Immature natural killer cell (primary cell): ENCODE measurements around the gene PECR. TPM values are rescaled to one million over a fixed set of nuclear protein-coding genes. Genes with fewer than 3 reads are reported as not detected.

ENCODE experiments used
- DNase-seq, 3 donors: peaks; one replicate each; pipeline ENCODE4 v3.0.0; 2022; ENCODE audit warnings: mixed read lengths in 1 of 3
- H3K27ac Mint-ChIP-seq, 6 donors: one replicate each; pipeline ENCODE4 v1.8.0; 2020; ENCODE audit warnings: mixed read lengths in 6 of 6, mild to moderate bottlenecking in 5 of 6, inconsistent platforms in 4 of 6, moderate library complexity in 3 of 6
- H3K27me3 Mint-ChIP-seq, 3 donors: one replicate each; pipeline ENCODE4 v1.8.0; 2020 to 2021; ENCODE audit warnings: low read depth in 3 of 3, mild to moderate bottlenecking in 3 of 3, mixed read lengths in 3 of 3, moderate library complexity in 3 of 3, inconsistent platforms in 1 of 3
- H3K36me3 Mint-ChIP-seq, 3 donors: one replicate each; pipeline ENCODE4 v1.8.0; 2020; ENCODE audit warnings: mixed read lengths in 3 of 3, inconsistent platforms in 2 of 3, mild to moderate bottlenecking in 2 of 3
- H3K4me1 Mint-ChIP-seq, 2 donors: one replicate each; pipeline ENCODE4 v1.8.0; 2020; ENCODE audit warnings: inconsistent platforms in 2 of 2, mild to moderate bottlenecking in 2 of 2, mixed read lengths in 2 of 2, moderate library complexity in 1 of 2
- H3K4me3 Mint-ChIP-seq, 5 donors: one replicate each; pipeline ENCODE4 v1.8.0; 2020; ENCODE audit warnings: mild to moderate bottlenecking in 5 of 5, mixed read lengths in 5 of 5, inconsistent platforms in 3 of 5, moderate library complexity in 3 of 5
- H3K9me3 Mint-ChIP-seq, 6 donors: one replicate each; pipeline ENCODE4 v1.8.0; 2020; ENCODE audit warnings: mild to moderate bottlenecking in 6 of 6, mixed read lengths in 6 of 6, inconsistent platforms in 4 of 6, moderate library complexity in 3 of 6
- polyA plus RNA-seq, 3 donors: library from polyadenylated mRNA; unstranded; fragments of 300-500 nt; fragmentation: Illumina TruSeq; gene quantifications; one replicate each; pipeline ENCODE4 v1.2.3, GENCODE V29; 2021

PECR gene
- polyA plus RNA-seq, 3 donors from 2014 or later: 23.2 to 32.4 (median 23.8) TPM

DNA sequence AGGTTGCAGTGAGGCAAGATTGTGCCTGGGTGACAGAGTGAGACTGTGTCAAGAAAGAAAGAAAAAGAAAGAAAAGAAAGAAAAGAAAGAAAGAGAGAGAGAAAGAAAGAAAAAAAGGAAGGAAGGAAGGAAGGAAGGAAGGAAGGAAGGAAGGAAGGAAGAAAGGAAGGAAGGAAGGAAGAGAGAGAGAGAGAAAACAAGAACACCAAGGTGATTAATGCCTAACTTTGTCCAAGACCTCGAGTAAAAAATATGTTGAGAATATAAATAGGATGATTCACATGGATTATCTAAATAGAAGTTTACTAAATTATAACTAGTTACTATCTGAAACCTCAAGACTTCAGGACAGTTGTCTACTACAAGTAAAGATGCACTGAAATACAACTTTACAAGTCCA is 7.2 kb downstream of the PECR start:
- peaks cover 0 to 7% (median 2%) of the 10 kb centered on the region in 3 donors for H3K36me3 Mint-ChIP-seq
- H3K27me3 Mint-ChIP-seq: no peaks in the 10 kb centered on the region
- peaks cover 4 to 16% of the 10 kb centered on the region in 2 donors for H3K4me1 Mint-ChIP-seq
- no peaks in the 10 kb centered on the region for H3K9me3 Mint-ChIP-seq
- DNase-seq: no peak
- no peak overlapping the region for H3K4me3 Mint-ChIP-seq
- peak overlapping the region in 2 of 6 donors; percentile 59 to 89 for H3K27ac Mint-ChIP-seq

DNA sequence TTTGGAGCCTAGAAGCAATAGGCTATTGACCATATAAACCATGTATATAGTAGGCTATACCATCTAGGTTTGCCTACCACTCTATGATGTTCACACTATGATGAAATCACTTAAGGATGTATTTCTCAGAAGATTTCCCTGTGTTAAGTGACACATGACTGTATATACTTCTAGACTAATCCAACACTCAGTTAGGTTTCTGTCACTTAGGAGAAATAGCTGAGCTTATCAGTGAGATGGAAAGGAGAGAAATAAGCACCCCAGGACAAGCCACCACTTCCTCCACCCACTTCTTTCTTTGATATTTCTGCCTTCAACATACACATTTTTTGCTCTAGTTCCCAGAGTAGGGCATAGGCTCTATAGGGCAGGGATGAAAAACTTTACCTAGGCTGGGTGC is 7.8 kb downstream of the PECR start:
- no peak for DNase-seq
- Mint-ChIP-seq H3K27me3 (no peaks in the 10 kb centered on the region), H3K4me3 (no peak overlapping the region), H3K4me1 (peaks cover 3 to 13% of the 10 kb centered on the region in 2 donors), H3K9me3 (no peaks in the 10 kb centered on the region), H3K27ac (no peak overlapping the region), H3K36me3 (peaks cover 0 to 10% (median 4%) of the 10 kb centered on the region in 3 donors)

DNA sequence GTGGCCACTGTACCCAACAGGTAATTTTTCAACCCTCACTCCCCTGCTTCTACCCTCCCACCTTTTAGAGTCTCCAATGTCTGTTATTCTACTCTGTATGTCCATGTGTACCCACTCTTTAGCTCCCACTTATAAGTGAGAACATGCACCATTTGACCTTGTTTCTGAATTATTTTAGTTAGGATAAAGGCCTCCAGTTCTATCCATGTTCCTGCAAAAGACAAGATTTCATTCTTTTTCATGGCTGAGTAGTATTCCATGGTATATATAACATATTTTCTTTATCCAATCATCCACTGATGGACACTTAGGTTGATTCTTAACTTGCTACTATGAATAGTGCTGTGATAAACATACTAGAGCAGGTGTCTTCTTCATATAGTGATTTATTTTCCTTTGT is 9.1 kb downstream of the PECR start:
- no peak for DNase-seq
- no peaks in the 10 kb centered on the region for H3K27me3 Mint-ChIP-seq
- no peaks in the 10 kb centered on the region for H3K9me3 Mint-ChIP-seq
- H3K36me3 Mint-ChIP-seq: peaks cover 0 to 10% (median 9%) of the 10 kb centered on the region in 3 donors
- H3K27ac Mint-ChIP-seq: peak overlapping the region in 1 of 6 donors; percentile 24
- H3K4me3 Mint-ChIP-seq: no peak overlapping the region
- peaks cover 5 to 17% of the 10 kb centered on the region in 2 donors for H3K4me1 Mint-ChIP-seq

DNA sequence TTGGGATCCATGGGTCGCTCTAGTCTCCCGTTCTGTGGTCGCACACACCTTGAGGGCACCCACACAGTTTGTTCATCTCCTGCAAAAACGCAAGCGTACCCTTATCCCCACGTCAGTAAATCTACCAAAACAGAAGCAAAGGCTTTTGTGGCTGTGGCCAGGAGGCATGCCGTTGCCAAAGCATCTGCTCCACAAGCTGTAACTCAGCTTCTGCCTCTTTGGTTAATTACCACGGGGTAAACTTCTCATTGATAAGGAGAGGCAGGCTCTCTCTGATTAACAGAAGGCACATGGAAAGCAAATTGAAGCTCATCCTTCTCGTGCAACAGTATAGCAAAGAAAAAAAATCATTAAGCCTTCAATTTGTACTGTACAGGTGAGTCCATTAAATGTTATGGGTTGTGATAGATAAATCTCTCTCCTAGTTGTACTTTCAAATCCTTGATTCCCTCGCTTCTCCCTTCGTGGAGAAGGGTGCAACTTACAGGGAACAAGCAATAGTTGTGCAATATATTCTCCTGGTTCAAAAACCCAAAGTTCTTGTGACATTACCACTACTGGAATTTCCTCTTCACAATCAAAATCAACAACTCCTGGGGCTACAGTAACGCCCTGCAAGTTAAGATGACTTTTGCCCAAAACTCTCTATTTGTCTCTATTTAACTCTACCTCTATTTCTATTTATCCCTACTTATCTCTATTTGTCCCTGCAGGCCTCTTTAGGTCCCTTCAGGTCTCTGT is 10.3 kb downstream of the PECR start:
- Mint-ChIP-seq H3K27me3 (no peaks in the 10 kb centered on the region), H3K4me3 (no peak overlapping the region), H3K27ac (peak overlapping the region in 1 of 6 donors; percentile 3), H3K4me1 (peaks cover 5 to 17% of the 10 kb centered on the region in 2 donors), H3K9me3 (no peaks in the 10 kb centered on the region), H3K36me3 (peaks cover 0 to 17% (median 9%) of the 10 kb centered on the region in 3 donors)
- no peak for DNase-seq

DNA sequence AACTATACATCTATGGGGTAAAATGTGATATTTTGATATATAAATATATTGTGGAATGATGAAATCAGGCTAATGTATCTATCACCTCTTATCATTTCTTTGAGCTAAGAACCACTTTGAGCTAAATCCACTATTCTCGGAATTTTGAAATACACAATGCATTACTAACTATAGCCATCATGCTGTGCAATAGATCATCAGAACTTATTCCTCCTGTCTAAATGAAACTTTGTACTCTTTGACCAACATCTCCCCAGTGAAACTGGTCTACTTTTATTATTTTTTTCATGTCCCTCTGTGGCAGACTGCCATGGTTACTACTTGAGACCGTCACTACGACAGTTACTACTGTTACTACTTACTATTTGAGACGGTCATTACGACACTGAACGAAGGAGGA is 11.4 kb downstream of the PECR start:
- Mint-ChIP-seq H3K27me3 (no peaks in the 10 kb centered on the region), H3K4me3 (no peak overlapping the region), H3K36me3 (peaks cover 4 to 25% (median 13%) of the 10 kb centered on the region in 3 donors), H3K9me3 (no peaks in the 10 kb centered on the region), H3K27ac (no peak overlapping the region), H3K4me1 (peaks cover 4 to 17% of the 10 kb centered on the region in 2 donors)
- DNase-seq: no peak

DNA sequence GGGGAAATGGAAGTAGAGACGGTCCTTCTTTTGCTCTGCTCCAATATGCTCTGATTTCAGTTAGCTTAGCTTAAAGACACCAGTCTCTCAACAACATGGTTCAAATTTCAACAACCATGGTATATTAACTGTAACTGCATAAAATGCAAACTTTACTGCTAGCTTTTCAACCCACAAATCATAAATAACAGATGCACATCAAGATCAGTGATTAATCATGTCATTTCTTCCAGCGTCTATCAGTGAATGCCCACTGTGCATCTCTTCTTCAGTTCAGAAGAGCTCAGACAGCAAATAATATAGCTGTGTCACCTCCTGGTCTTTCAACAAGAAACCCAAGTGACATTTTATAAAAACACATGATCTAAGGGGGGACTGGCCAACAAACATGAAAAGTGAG is 12.6 kb downstream of the PECR start:
- Mint-ChIP-seq H3K36me3 (peaks cover 4 to 23% (median 14%) of the 10 kb centered on the region in 3 donors), H3K9me3 (no peaks in the 10 kb centered on the region), H3K27ac (peak overlapping the region in 1 of 6 donors; percentile 5), H3K27me3 (no peaks in the 10 kb centered on the region), H3K4me1 (peaks cover 3 to 7% of the 10 kb centered on the region in 2 donors), H3K4me3 (no peak overlapping the region)
- DNase-seq: no peak

DNA sequence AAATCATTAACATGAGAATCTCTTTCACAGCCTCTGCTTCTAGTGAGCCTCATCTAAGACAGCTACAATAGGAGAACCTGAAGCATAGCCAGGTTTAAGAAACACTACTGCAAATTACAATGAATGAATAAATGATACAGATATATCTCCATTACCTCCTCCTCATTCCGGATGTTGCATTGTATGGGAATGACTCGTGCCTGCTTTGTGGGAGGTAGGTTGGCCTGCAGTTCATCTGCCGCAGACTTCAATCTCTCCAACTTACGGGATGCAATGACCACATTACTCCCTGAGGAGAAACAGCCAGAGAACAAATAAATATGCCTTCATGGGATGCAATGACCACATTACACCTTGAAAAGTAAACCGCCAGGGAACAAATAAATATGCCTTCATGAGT is 15.4 kb downstream of the PECR start:
- Mint-ChIP-seq H3K4me3 (no peak overlapping the region), H3K27me3 (no peaks in the 10 kb centered on the region), H3K4me1 (peaks cover 3 to 6% of the 10 kb centered on the region in 2 donors), H3K9me3 (no peaks in the 10 kb centered on the region), H3K36me3 (peaks cover 8 to 30% (median 18%) of the 10 kb centered on the region in 3 donors), H3K27ac (peak overlapping the region in 1 of 6 donors; percentile 40)
- no peak for DNase-seq

DNA sequence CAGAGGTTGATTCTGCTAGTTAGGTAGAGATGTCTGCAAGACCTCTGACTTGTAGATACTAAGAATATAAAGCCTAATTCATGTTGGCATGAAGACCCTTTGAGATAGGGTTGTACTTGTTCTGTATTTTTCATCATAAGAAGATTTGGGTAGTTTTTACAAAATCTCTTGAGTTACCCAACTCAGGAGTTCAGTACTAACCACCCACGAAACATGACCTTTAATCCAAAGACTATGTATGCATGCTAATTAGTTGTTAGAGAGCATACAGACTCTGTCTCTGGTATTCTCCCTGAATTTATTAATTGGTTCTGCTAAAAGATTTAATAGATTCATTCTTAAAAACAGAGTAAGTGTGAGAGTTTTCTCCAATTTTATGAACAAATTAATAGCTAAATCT is 16.9 kb downstream of the PECR start:
- H3K4me3 Mint-ChIP-seq: no peak overlapping the region
- no peak overlapping the region for H3K27ac Mint-ChIP-seq
- H3K36me3 Mint-ChIP-seq: peaks cover 9 to 28% (median 18%) of the 10 kb centered on the region in 3 donors
- H3K9me3 Mint-ChIP-seq: no peaks in the 10 kb centered on the region
- H3K27me3 Mint-ChIP-seq: no peaks in the 10 kb centered on the region
- peaks cover 3 to 7% of the 10 kb centered on the region in 2 donors for H3K4me1 Mint-ChIP-seq
- no peak for DNase-seq

DNA sequence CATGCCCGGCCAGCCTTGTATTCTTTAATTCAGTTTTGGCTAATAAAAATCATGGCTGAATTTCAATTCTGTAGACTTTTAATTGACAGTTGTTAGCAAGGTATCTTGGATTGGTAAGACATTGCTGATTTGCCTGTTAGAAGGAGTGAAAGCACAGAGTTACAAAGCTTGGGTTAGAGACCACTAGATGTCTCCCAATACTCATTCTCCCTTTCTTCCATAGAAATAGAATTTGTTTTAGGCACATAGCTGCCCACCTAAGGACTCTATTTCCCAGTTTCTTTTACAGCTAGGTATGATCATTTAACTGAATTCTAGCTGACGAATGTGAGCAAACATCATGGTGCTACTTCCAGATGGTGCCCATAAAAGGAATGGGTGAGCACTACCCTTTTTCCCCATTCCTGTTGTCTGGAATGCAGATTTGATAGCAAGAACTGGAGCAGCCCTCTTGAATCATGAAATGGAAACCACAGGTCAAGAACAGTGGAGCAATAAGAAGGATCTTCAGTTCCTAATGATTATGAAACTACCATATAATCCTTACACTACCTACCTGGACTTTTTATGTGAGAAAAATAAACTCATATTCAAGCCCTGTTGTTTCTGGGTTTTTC is 17.5 kb downstream of the PECR start:
- H3K4me3 Mint-ChIP-seq: no peak overlapping the region
- no peaks in the 10 kb centered on the region for H3K27me3 Mint-ChIP-seq
- H3K27ac Mint-ChIP-seq: no peak overlapping the region
- H3K4me1 Mint-ChIP-seq: peaks cover 3 to 13% of the 10 kb centered on the region in 2 donors
- no peaks in the 10 kb centered on the region for H3K9me3 Mint-ChIP-seq
- DNase-seq: no peak
- peaks cover 14 to 25% (median 14%) of the 10 kb centered on the region in 3 donors for H3K36me3 Mint-ChIP-seq

DNA sequence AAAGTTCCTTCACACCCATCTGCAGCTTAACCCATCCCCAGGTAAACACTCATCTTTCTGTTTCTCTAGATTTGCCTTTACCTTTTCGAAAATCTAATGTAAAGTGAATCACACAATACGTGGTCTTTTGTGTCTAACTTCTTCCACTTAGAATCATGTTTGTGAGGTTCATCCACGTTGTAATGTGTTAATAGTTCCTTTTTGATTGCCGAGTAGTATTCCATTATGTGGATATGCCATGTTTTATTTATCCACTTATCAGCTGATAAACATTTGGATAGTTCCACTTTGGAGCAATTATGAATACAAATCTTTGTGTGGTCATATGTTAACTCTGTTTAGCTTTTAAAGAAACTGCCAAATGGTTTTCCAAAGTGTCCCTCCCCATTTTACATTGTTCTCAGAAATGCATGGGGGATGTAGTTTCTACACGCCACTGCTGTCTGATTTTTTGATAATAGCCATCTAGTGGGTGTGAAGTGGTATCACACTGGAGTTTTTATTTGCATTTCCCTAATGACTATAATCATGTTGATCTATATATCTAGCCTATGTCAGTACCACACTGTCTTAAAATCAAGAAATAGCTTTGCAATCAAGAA is 22.3 kb downstream of the PECR start:
- Mint-ChIP-seq H3K36me3 (peaks cover 9 to 16% (median 10%) of the 10 kb centered on the region in 3 donors), H3K4me1 (peaks cover 35 to 45% of the 10 kb centered on the region in 2 donors), H3K4me3 (peak overlapping the region in 2 of 5 donors; percentile 21 to 29), H3K9me3 (no peaks in the 10 kb centered on the region), H3K27me3 (no peaks in the 10 kb centered on the region), H3K27ac (peak overlapping the region; percentile 72 to 98 (median 96))
- DNase-seq: no peak

DNA sequence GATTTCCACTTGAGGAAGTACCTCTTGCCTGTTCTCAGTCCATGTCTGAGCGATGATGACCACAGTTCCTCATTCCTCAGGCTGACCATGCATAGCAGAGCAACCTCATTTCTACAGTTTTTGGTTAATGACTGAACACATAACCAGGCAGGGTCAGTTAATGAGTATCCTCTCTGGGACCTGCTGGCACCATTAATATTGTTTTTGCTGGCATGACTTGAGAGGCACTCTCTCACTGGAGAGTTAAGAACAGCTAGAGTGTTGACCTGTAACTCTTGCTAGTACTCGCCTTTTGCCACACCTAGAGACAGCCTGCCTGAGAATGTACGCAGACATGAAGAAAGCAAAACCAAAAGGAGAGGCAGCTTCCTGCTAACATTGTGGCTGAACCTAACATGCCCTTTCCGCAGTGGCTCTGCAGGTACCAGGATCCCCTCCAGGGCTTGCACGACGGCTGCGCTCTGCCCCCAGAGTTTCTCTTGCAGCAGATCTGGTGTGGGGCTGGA is 23.9 kb downstream of the PECR start:
- H3K36me3 Mint-ChIP-seq: peaks cover 5 to 16% (median 10%) of the 10 kb centered on the region in 3 donors
- no peaks in the 10 kb centered on the region for H3K9me3 Mint-ChIP-seq
- H3K27ac Mint-ChIP-seq: peak overlapping the region; percentile 94 to 98 (median 96)
- no peaks in the 10 kb centered on the region for H3K27me3 Mint-ChIP-seq
- peaks cover 35 to 45% of the 10 kb centered on the region in 2 donors for H3K4me1 Mint-ChIP-seq
- peak; percentile 66 to 72 (median 71) for DNase-seq
- H3K4me3 Mint-ChIP-seq: peak overlapping the region; percentile 76 to 86 (median 84)

DNA sequence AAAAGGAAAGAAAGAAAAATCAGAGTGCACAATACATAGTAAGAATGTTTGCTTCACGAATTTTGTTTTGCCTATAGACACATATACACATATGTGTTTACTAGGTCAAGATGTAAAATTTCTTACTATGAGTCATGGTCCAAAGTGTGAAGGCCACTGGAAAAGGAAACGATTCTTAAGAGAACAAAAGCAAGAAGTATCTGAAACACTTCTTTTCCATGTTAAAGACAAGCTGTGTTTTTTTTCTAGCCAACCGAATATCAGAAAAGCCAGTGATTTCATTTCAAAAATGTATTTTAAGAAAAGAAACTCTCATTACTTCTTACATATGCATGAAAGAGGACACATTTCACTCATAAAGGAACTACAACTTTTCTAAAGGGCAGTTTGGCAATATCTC is 24.9 kb downstream of the PECR start:
- Mint-ChIP-seq H3K27me3 (no peaks in the 10 kb centered on the region), H3K9me3 (no peaks in the 10 kb centered on the region), H3K4me1 (peaks cover 35 to 45% of the 10 kb centered on the region in 2 donors), H3K4me3 (peak overlapping the region; percentile 44 to 86 (median 84)), H3K36me3 (peaks cover 8 to 14% (median 9%) of the 10 kb centered on the region in 3 donors), H3K27ac (peak overlapping the region; percentile 94 to 98 (median 96))
- DNase-seq: no peak

DNA sequence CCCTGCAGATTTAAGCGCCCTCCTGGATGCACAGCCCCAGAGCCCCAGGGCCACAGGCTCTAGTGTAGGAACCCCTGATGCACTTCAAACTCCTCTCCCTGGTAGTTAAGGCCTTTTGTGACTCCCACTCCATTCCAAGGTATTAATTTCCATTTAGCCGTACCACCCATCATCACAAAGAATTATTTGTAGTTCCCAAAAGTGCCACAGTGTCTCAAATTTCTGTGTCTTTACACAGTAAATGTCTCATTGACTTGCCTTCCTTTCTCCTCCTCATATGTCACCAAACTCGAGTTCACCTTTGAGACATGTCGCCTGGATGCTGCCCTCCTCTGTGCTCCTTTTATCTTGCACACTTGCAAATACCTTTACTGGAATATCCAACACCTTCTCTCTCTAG is 25.9 kb downstream of the PECR start:
- peaks cover 35 to 45% of the 10 kb centered on the region in 2 donors for H3K4me1 Mint-ChIP-seq
- no peaks in the 10 kb centered on the region for H3K27me3 Mint-ChIP-seq
- peak overlapping the region in 1 of 5 donors; percentile 0 for H3K4me3 Mint-ChIP-seq
- H3K9me3 Mint-ChIP-seq: no peaks in the 10 kb centered on the region
- H3K27ac Mint-ChIP-seq: peak overlapping the region; percentile 94 to 98 (median 96)
- DNase-seq: no peak
- peaks cover 6 to 9% (median 8%) of the 10 kb centered on the region in 3 donors for H3K36me3 Mint-ChIP-seq

DNA sequence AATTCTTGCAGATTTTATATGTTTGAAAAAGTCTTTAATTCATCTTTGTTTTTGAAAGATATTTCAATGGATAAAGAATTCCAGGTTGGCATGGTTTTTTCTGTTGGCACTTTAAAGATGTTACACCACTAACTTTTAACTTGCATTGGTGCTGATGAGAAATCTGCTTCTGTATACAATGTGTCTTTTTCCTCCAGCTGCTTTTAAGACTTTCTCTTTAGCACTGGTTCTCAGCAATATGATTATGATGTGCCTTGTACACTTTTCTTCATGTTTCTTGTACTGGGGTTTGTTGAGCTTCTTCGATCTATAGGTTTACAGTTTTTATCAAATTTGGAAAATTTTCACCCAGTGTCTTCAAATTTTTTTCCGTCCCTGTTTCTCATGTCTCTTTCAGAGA is 29.2 kb downstream of the PECR start:
- Mint-ChIP-seq H3K4me3 (no peak overlapping the region), H3K9me3 (no peaks in the 10 kb centered on the region), H3K27me3 (no peaks in the 10 kb centered on the region), H3K36me3 (peaks cover 6 to 24% (median 23%) of the 10 kb centered on the region in 3 donors), H3K27ac (no peak overlapping the region), H3K4me1 (peaks cover 20 to 21% of the 10 kb centered on the region in 2 donors)
- no peak for DNase-seq
